Endothelial cell (in vitro differentiated cells): ENCODE measurements around the gene CACNA1A. TPM values are rescaled to one million over a fixed set of nuclear protein-coding genes. Genes with fewer than 3 reads are reported as not detected.
"Not testable (repeated sequence)": the region's sequence is repeated elsewhere in the genome, so short reads cannot be mapped to it uniquely, and the experiment has no call there.

ENCODE experiments used
- DNase-seq: peaks from one replicate; pipeline ENCODE4 v3.0.0; 2021; ENCODE audit warnings: low spot score
- H3K27ac Mint-ChIP-seq: one replicate; pipeline ENCODE4 v1.8.0; 2021; ENCODE audit warnings: mixed read lengths, inconsistent platforms; ENCODE audit not compliant: unreplicated experiment
- H3K27me3 Mint-ChIP-seq: one replicate; pipeline ENCODE4 v1.8.0; 2021; ENCODE audit warnings: mild to moderate bottlenecking, moderate library complexity, mixed read lengths, inconsistent platforms; ENCODE audit not compliant: unreplicated experiment
- H3K36me3 Mint-ChIP-seq: one replicate; pipeline ENCODE4 v1.8.0; 2021; ENCODE audit warnings: mild to moderate bottlenecking, low read depth, mixed read lengths, inconsistent platforms; ENCODE audit not compliant: unreplicated experiment
- H3K4me1 Mint-ChIP-seq: one replicate; pipeline ENCODE4 v1.8.0; 2021; ENCODE audit warnings: mild to moderate bottlenecking, mixed read lengths, inconsistent platforms; ENCODE audit not compliant: unreplicated experiment
- H3K4me3 Mint-ChIP-seq: one replicate; pipeline ENCODE4 v1.8.0; 2021; ENCODE audit warnings: mild to moderate bottlenecking, mixed read lengths, inconsistent platforms; ENCODE audit not compliant: unreplicated experiment
- H3K9me3 Mint-ChIP-seq: one replicate; pipeline ENCODE4 v1.8.0; 2021; ENCODE audit warnings: mixed read lengths, inconsistent platforms; ENCODE audit not compliant: unreplicated experiment
- CTCF ChIP-seq: fragments of 200-600 bp; sonication (generic); IDR thresholded peaks from one replicate; pipeline ENCODE4 v1.5.0; 2021; ENCODE audit warnings: antibody characterized with exemption; ENCODE audit not compliant: unreplicated experiment
- total RNA-seq: library from RNA; stranded (reverse); fragmentation: NEBNext Ultra II Directional; extraction: Animal tissue kit (Norgen Biotek cat#: 25700); gene quantifications from one replicate; pipeline ENCODE4 v1.2.1, GENCODE V29; 2021; ENCODE audit not compliant: unreplicated experiment

CACNA1A gene
- total RNA-seq, 1 donor from 2014 or later: 9.0 TPM

GRCh38 chr19:13363954-13364353 lies 142.3 kb downstream of the CACNA1A start:
- DNase-seq: no peak
- no peak for TF ChIP-seq CTCF
- H3K36me3 Mint-ChIP-seq: no peaks in the 10 kb centered on the region
- no peaks in the 10 kb centered on the region for H3K9me3 Mint-ChIP-seq
- H3K27me3 Mint-ChIP-seq: no peaks in the 10 kb centered on the region
- H3K4me1 Mint-ChIP-seq: no peaks in the 10 kb centered on the region
- H3K27ac Mint-ChIP-seq: no peak overlapping the region
- H3K4me3 Mint-ChIP-seq: no peak overlapping the region

- H3K27me3 Mint-ChIP-seq: no peaks in the 10 kb centered on the region
- H3K4me1 Mint-ChIP-seq: no peaks in the 10 kb centered on the region
- H3K9me3 Mint-ChIP-seq: no peaks in the 10 kb centered on the region
- H3K36me3 Mint-ChIP-seq: no peaks in the 10 kb centered on the region
- no peak overlapping the region for H3K4me3 Mint-ChIP-seq
- no peak for TF ChIP-seq CTCF
- DNase-seq: no peak
- H3K27ac Mint-ChIP-seq: no peak overlapping the region
Measured at GRCh38 chr19:13363245-13363644, 143.0 kb downstream of the CACNA1A start.

- DNase-seq: no peak
Measured at GRCh38 chr19:13362668-13363067, 143.6 kb downstream of the CACNA1A start.

GRCh38 chr19:13361726-13362125 lies 144.6 kb downstream of the CACNA1A start:
- H3K36me3 Mint-ChIP-seq, H3K27me3 Mint-ChIP-seq, H3K9me3 Mint-ChIP-seq, H3K27ac Mint-ChIP-seq, H3K4me1 Mint-ChIP-seq, H3K4me3 Mint-ChIP-seq, DNase-seq: not testable (repeated sequence)

More at GRCh38 chr19:13362668-13363067, 143.6 kb downstream of the CACNA1A start:
- H3K4me3 Mint-ChIP-seq: no peak overlapping the region
- no peaks in the 10 kb centered on the region for H3K36me3 Mint-ChIP-seq
- no peak for TF ChIP-seq CTCF
- H3K27ac Mint-ChIP-seq: no peak overlapping the region
- no peaks in the 10 kb centered on the region for H3K27me3 Mint-ChIP-seq
- H3K4me1 Mint-ChIP-seq: no peaks in the 10 kb centered on the region
- no peaks in the 10 kb centered on the region for H3K9me3 Mint-ChIP-seq

GRCh38 chr19:13356686-13357280 lies 149.5 kb downstream of the CACNA1A start:
- Mint-ChIP-seq H3K27me3 (peaks cover 2% of the 10 kb centered on the region), H3K4me3 (no peak overlapping the region), H3K9me3 (no peaks in the 10 kb centered on the region), H3K27ac (no peak overlapping the region), H3K4me1 (peaks cover 13% of the 10 kb centered on the region), H3K36me3 (no peaks in the 10 kb centered on the region)
- no peak for DNase-seq
- no peak for TF ChIP-seq CTCF
